Esophagus squamous epithelium (tissue), 5 donors: ENCODE data around the gene TBL1Y. TPM values are rescaled to one million over a fixed set of nuclear protein-coding genes. Genes with fewer than 3 reads are reported as not detected.

Source experiments
- DNase-seq: peaks from one replicate; lab custom pipeline; 2025; lab: John Stamatoyannopoulos, UW
- H3K27ac ChIP-seq, 4 donors: fragments of 200-600 bp; sonication (generic); one replicate each; pipeline ENCODE4 v1.5.1; 2016 to 2019; ENCODE audit warnings: mild to moderate bottlenecking in 1 of 4
- H3K27me3 ChIP-seq, 4 donors: fragments of 200-600 bp; sonication (generic); 1 replicate in 3 of 4; 2 replicates in 1 of 4; pipeline versions ENCODE4 v1.5.1 to v1.6.0; 2017 to 2021; ENCODE audit warnings: antibody characterized with exemption in 1 of 4
- H3K36me3 ChIP-seq, 3 donors: fragments of 200-600 bp; sonication (generic); one replicate each; pipeline ENCODE4 v1.5.1; 2016 to 2019
- H3K4me1 ChIP-seq, 3 donors: fragments of 200-600 bp; sonication (generic); one replicate each; pipeline ENCODE4 v1.5.1; 2017 to 2019
- H3K4me3 ChIP-seq, 4 donors: fragments of 200-600 bp; sonication (generic); 1 replicate in 3 of 4; 2 replicates in 1 of 4; pipeline ENCODE4 v1.5.1; 2016 to 2019; ENCODE audit warnings: mild to moderate bottlenecking in 2 of 4, moderate library complexity in 1 of 4
- H3K9me3 ChIP-seq, 3 donors: fragments of 200-600 bp; sonication (generic); one replicate each; pipeline ENCODE4 v1.5.1; 2016 to 2019
- POLR2A ChIP-seq, 4 donors: fragments of 450-650 bp; IDR thresholded peaks; one replicate each; pipeline ENCODE4 v1.6.1; 2017; ENCODE audit warnings: antibody characterized with exemption in 4 of 4, mild to moderate bottlenecking in 4 of 4, moderate library complexity in 3 of 4
- WGBS, 2 donors: methylation state at CpG; one replicate each; pipeline ENCODE4 v1.1.5; 2018; 5-methylcytosine and 5-hydroxymethylcytosine counted together
- intact Hi-C: fragments of 100-400 bp; cut with DNase I; formaldehyde crosslinking; loops from one replicate; pipeline ENCODE4 v1.15.0; 2022
- total RNA-seq, 4 donors: library from RNA; depleted of rRNA; stranded (reverse); fragments of >200 nt; gene quantifications; one replicate each; pipeline ENCODE4 v1.1.0, GENCODE V29; 2016
- TF ChIP-seq, protein P1 (sequence below), 6 experiments: fragments of 450-650 bp in 4 of 6; fragments of 200-600 bp in 2 of 6; sonication (generic) in 2 of 6; IDR thresholded peaks; one replicate each; pipeline ENCODE4 v1.5.1; 2016 to 2019; ENCODE audit warnings: antibody characterized with exemption in 6 of 6, mild to moderate bottlenecking in 4 of 6, moderate library complexity in 4 of 6
- donor health status: DM: yes; HTN: yes; CAD: no.

Gene TBL1Y
- total RNA-seq, 4 donors from 2014 or later = 1.3 to 1.5 TPM; not detected in 2

DNA sequence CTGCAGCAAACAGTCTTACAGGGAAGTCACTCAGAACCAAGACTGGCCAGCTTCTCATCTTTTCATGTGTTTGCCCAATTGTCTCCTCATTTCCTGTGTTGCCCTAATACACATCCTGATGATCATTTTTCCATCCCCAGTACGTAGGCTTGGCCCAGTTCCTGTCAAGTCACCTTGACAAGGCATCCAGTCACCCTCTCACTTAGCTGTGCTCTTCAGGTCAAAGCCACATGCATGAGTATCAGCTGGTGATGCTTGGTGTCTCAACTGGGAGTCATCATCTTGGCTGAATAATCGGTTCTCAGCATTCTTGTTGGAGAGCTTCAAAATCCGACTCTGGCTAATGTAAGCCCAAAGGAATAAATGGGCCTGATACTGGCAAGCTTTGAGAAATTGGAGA is 186.5 kb downstream of the TBL1Y start:
- no peaks in the 10 kb centered on the region for H3K27me3 ChIP-seq
- no peaks in the 10 kb centered on the region for H3K4me1 ChIP-seq
- TF ChIP-seq POLR2A (IDR thresholded peaks at IDR 0.05) = no peak
- TF ChIP-seq, protein P1, sequence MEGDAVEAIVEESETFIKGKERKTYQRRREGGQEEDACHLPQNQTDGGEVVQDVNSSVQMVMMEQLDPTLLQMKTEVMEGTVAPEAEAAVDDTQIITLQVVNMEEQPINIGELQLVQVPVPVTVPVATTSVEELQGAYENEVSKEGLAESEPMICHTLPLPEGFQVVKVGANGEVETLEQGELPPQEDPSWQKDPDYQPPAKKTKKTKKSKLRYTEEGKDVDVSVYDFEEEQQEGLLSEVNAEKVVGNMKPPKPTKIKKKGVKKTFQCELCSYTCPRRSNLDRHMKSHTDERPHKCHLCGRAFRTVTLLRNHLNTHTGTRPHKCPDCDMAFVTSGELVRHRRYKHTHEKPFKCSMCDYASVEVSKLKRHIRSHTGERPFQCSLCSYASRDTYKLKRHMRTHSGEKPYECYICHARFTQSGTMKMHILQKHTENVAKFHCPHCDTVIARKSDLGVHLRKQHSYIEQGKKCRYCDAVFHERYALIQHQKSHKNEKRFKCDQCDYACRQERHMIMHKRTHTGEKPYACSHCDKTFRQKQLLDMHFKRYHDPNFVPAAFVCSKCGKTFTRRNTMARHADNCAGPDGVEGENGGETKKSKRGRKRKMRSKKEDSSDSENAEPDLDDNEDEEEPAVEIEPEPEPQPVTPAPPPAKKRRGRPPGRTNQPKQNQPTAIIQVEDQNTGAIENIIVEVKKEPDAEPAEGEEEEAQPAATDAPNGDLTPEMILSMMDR (IDR thresholded peaks at IDR 0.05) = no peak
- intact Hi-C loops = no loop called here
- no CpG with 5 or more reads among the region's 3 CpGs for WGBS, 2 donors
- no peaks in the 10 kb centered on the region for H3K36me3 ChIP-seq
- no peak overlapping the region for H3K4me3 ChIP-seq
- DNase-seq = no peak
- no peak overlapping the region for H3K27ac ChIP-seq
- H3K9me3 ChIP-seq = no peaks in the 10 kb centered on the region

GRCh38 chrY:7099742-7100141 is 189.2 kb downstream of the TBL1Y start:
- Histone ChIP-seq H3K4me3 (no peak overlapping the region), H3K36me3 (no peaks in the 10 kb centered on the region), H3K27ac (no peak overlapping the region), H3K27me3 (no peaks in the 10 kb centered on the region), H3K9me3 (no peaks in the 10 kb centered on the region), H3K4me1 (no peaks in the 10 kb centered on the region)
- intact Hi-C loops = no loop called here
- 100% methylated on average over 1 of the region's 3 CpGs; no CpG with 5 or more reads in 1 of the 2 donors for WGBS, 2 donors
- TF ChIP-seq, protein P1 (IDR thresholded peaks at IDR 0.05) = peak in 2 of 6 experiments; percentile 16 to 40
- TF ChIP-seq POLR2A (IDR thresholded peaks at IDR 0.05) = no peak
- no peak for DNase-seq

DNA sequence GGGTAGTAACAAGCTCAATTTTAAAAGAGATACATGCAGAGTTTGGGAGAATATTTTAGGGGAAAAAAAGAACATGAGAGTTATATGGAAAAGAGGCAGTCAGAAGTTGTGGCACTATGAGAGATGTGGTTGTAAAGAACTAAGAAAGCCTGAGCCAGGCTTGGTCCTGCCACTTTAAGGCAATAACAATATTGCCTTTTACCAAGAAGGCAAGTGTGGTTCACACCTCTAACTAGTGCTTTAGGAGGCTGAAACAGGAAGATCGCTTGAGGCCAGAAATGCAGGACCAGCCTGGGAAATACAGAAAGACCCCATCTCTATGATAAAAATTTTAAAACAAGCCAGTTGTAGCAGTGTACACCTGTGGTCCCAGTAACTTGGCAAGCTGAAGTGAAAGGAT is 192.2 kb downstream of the TBL1Y start:
- Histone ChIP-seq H3K4me1 (no peaks in the 10 kb centered on the region), H3K27me3 (no peaks in the 10 kb centered on the region), H3K36me3 (no peaks in the 10 kb centered on the region), H3K9me3 (no peaks in the 10 kb centered on the region), H3K4me3 (no peak overlapping the region), H3K27ac (no peak overlapping the region)
- TF ChIP-seq POLR2A (IDR thresholded peaks at IDR 0.05) = no peak
- TF ChIP-seq, protein P1 (IDR thresholded peaks at IDR 0.05) = no peak
- intact Hi-C loops = no loop called here
- no peak for DNase-seq
- 67% methylated on average over 1 of the region's 1 CpG; no CpG with 5 or more reads in 1 of the 2 donors for WGBS, 2 donors

DNA sequence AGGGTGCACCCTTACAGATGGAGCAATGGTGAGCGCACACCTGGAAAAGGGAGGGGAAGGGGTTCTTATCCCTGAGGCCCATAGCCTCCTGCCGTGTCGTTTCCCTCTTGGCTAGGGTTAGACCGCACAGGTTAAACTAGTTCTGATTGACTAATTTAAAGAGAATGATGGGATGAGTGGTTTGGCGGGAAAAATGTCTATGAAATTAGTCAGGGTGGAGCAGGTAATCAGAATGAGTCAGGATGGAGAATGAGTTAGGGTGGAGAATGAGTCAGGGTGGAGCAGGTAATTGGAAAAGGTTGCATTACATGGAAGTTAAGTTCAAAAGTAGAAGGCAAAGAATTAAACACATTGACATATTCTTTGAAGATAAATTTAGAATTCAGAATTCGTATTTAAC is 196.7 kb downstream of the TBL1Y start:
- Histone ChIP-seq H3K4me1 (no peaks in the 10 kb centered on the region), H3K36me3 (no peaks in the 10 kb centered on the region), H3K27me3 (no peaks in the 10 kb centered on the region), H3K27ac (peak overlapping the region in 1 of 4 donors; percentile 46), H3K9me3 (no peaks in the 10 kb centered on the region), H3K4me3 (no peak overlapping the region)
- DNase-seq = no peak
- WGBS, 2 donors = 53% methylated on average over 4 of the region's 6 CpGs; no CpG with 5 or more reads in 1 of the 2 donors
- TF ChIP-seq POLR2A (IDR thresholded peaks at IDR 0.05) = no peak
- TF ChIP-seq, protein P1 (IDR thresholded peaks at IDR 0.05) = no peak
- intact Hi-C loops = no loop called here

- Histone ChIP-seq H3K27me3 (no peaks in the 10 kb centered on the region), H3K4me1 (no peaks in the 10 kb centered on the region), H3K27ac (peak overlapping the region in 1 of 4 donors; percentile 68), H3K9me3 (no peaks in the 10 kb centered on the region), H3K36me3 (no peaks in the 10 kb centered on the region), H3K4me3 (no peak overlapping the region)
- no peak for DNase-seq
- 23% methylated on average over 3 of the region's 3 CpGs; no CpG with 5 or more reads in 1 of the 2 donors for WGBS, 2 donors
- intact Hi-C loops = no loop called here
- TF ChIP-seq, protein P1 (IDR thresholded peaks at IDR 0.05) = no peak
- no peak for TF ChIP-seq POLR2A (IDR thresholded peaks at IDR 0.05)
Measured at GRCh38 chrY:7110086-7110485, 199.6 kb downstream of the TBL1Y start.
